ENCODE results near the gene PROM2. TPM values are rescaled to one million over a fixed set of nuclear protein-coding genes. Genes with fewer than 3 reads are reported as not detected.

PROM2 gene
- polyA plus RNA-seq, 1 donor (not counting 4 experiments of a cell fraction or from before 2014, with no cell fraction given), result 11.4 TPM

DNA sequence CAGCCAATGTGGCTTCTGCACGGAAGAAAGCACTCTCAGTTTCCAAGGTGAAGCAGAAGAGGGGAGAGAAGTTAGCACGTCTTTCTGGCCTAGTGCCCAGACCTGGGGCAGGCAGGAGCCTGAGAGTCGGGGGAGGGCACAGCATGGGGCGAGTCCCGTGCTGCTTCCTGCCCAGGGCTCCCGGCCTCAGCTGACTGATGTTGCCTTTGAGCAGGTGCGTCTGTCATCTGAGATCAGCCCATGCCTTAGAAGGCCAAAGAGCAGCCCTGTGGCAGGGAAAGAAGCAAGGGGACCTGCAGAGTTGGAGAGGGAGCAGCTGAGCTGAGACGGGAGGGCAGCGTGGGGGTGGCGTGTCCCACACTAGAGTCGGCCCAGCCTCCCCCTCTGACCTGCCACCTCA is 26.2 kb downstream of the PROM2 start:
- TF ChIP-seq CTCF (optimal IDR thresholded peaks at IDR 0.05 in 1 of 3, IDR thresholded peaks at IDR 0.05 in 1 of 3, conservative IDR thresholded peaks at IDR 0.05 in 1 of 3; ENCODE audit: extremely low read depth in 1 of 3, insufficient read depth in 2 of 3, low read length in 3 of 3), result no peak
- TF ChIP-seq EZH2 (IDR thresholded peaks at IDR 0.05; ENCODE audit: low read length), result no peak
- no peak overlapping the region for H2AFZ ChIP-seq (ENCODE audit: control insufficient read depth, low read length)
- H3K4me3 ChIP-seq (ENCODE audit: control insufficient read depth in 2 of 3, extremely low read depth in 1 of 3, insufficient read depth in 2 of 3, low read depth in 1 of 3, low read length in 3 of 3), result no peak overlapping the region
- H3K36me3 ChIP-seq (ENCODE audit: control insufficient read depth in 2 of 2, extremely low read depth in 1 of 2, insufficient read depth in 2 of 2, low read length in 2 of 2), result no peaks in the 10 kb centered on the region
- H3K27ac ChIP-seq (ENCODE audit: control insufficient read depth, insufficient read depth, low read length), result no peak overlapping the region
- H3K4me1 ChIP-seq (ENCODE audit: control insufficient read depth, extremely low read depth, insufficient read depth, low read length), result peaks cover 1% of the 10 kb centered on the region
- no peaks in the 10 kb centered on the region for H3K9me1 ChIP-seq (ENCODE audit: control insufficient read depth, extremely low read depth, insufficient read depth, low read length)
- peaks cover 89% of the 10 kb centered on the region for H3K27me3 ChIP-seq (ENCODE audit: control insufficient read depth, extremely low read depth, insufficient read depth, low read length)
- no peak overlapping the region for H3K9ac ChIP-seq (ENCODE audit: control insufficient read depth, extremely low read depth, insufficient read depth, low read length)
- dilution Hi-C loops (cut with MboI; ENCODE audit: extremely low pct_ligation_motif_present, low sequenced_read_pairs), result no loop called here
- no peaks in the 10 kb centered on the region for H3K79me2 ChIP-seq (ENCODE audit: control insufficient read depth, insufficient read depth, low read length)
- no peak for FAIRE-seq
- no peaks in the 10 kb centered on the region for H4K20me1 ChIP-seq (ENCODE audit: control insufficient read depth, extremely low read depth, insufficient read depth, low read length)
- H3K9me3 ChIP-seq (ENCODE audit: control insufficient read depth, low read depth, low read length), result no peaks in the 10 kb centered on the region
- H3K4me2 ChIP-seq (ENCODE audit: control insufficient read depth, extremely low read depth, insufficient read depth, low read depth, low read length), result no peak overlapping the region
- DNase-seq (ENCODE audit: low read depth, low spot score), result no peak

DNA sequence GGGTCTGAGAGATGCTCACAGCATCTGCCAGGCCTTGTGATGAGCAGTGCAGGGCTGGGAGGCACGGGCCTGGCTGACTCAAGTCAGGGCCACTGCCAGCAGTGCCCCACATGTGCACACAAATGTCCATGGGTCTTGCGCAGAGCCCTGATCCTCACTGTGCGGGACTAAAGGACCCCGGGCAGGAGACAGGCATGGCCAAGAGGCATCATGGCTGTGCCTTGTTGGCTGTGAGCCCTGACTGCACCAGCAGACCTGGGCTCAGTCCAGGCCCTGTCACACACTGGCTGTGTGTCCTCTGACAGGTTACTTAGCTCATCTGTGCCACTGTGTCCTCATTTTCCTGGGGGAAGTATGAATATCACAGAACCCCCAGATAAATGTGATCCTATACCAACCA is 26.9 kb downstream of the PROM2 start:
- H2AFZ ChIP-seq (ENCODE audit: control insufficient read depth, low read length), result no peak overlapping the region
- dilution Hi-C loops (cut with MboI; ENCODE audit: extremely low pct_ligation_motif_present, low sequenced_read_pairs), result no loop called here
- DNase-seq (ENCODE audit: low read depth, low spot score), result no peak
- H3K9ac ChIP-seq (ENCODE audit: control insufficient read depth, extremely low read depth, insufficient read depth, low read length), result no peak overlapping the region
- no peaks in the 10 kb centered on the region for H3K79me2 ChIP-seq (ENCODE audit: control insufficient read depth, insufficient read depth, low read length)
- peaks cover 9% of the 10 kb centered on the region for H3K4me1 ChIP-seq (ENCODE audit: control insufficient read depth, extremely low read depth, insufficient read depth, low read length)
- no peaks in the 10 kb centered on the region for H3K36me3 ChIP-seq (ENCODE audit: control insufficient read depth in 2 of 2, extremely low read depth in 1 of 2, insufficient read depth in 2 of 2, low read length in 2 of 2)
- no peaks in the 10 kb centered on the region for H3K9me1 ChIP-seq (ENCODE audit: control insufficient read depth, extremely low read depth, insufficient read depth, low read length)
- H3K27ac ChIP-seq (ENCODE audit: control insufficient read depth, insufficient read depth, low read length), result no peak overlapping the region
- no peaks in the 10 kb centered on the region for H3K9me3 ChIP-seq (ENCODE audit: control insufficient read depth, low read depth, low read length)
- no peak for TF ChIP-seq CTCF (optimal IDR thresholded peaks at IDR 0.05 in 1 of 3, IDR thresholded peaks at IDR 0.05 in 1 of 3, conservative IDR thresholded peaks at IDR 0.05 in 1 of 3; ENCODE audit: extremely low read depth in 1 of 3, insufficient read depth in 2 of 3, low read length in 3 of 3)
- TF ChIP-seq EZH2 (IDR thresholded peaks at IDR 0.05; ENCODE audit: low read length), result no peak
- no peak for FAIRE-seq
- H3K4me3 ChIP-seq (ENCODE audit: control insufficient read depth in 2 of 3, extremely low read depth in 1 of 3, insufficient read depth in 2 of 3, low read depth in 1 of 3, low read length in 3 of 3), result no peak overlapping the region
- no peaks in the 10 kb centered on the region for H4K20me1 ChIP-seq (ENCODE audit: control insufficient read depth, extremely low read depth, insufficient read depth, low read length)
- H3K4me2 ChIP-seq (ENCODE audit: control insufficient read depth, extremely low read depth, insufficient read depth, low read depth, low read length), result no peak overlapping the region
- H3K27me3 ChIP-seq (ENCODE audit: control insufficient read depth, extremely low read depth, insufficient read depth, low read length), result peaks cover 90% of the 10 kb centered on the region

Data from keratinocyte (primary cell).